Naive thymus-derived CD4-positive, alpha-beta T cell (primary cell): ENCODE measurements around the gene NEDD4L. TPM values are rescaled to one million over a fixed set of nuclear protein-coding genes. Genes with fewer than 3 reads are reported as not detected.
"Not testable (repeated sequence)": the region's sequence is repeated elsewhere in the genome, so short reads cannot be mapped to it uniquely, and the experiment has no call there.

ENCODE experiments used
- ATAC-seq: fragments of 150-1000 bp; cut with Tn5 transposase; 2 replicates; pipeline ENCODE4 v1.10.0; 2021; ENCODE audit warnings: mild to moderate bottlenecking, moderate library complexity
- CTCF ChIA-PET: fragments of 350-600 bp; sonication (Branson Sonifier 250); formaldehyde crosslinking; loops from one replicate; lab custom pipeline; 2021; ENCODE audit warnings: antibody characterized with exemption; lab: Charles Lee
- POLR2A ChIA-PET: fragments of 350-600 bp; sonication (Branson Sonifier 250); formaldehyde crosslinking; loops from one replicate; lab custom pipeline; 2021; ENCODE audit warnings: antibody characterized with exemption, inconsistent platforms; lab: Charles Lee
- DNase-seq, 9 donors: peaks; one replicate each; pipeline versions ENCODE4 v3.0.0 to v3.0.0-alpha.2; 2020 to 2022; ENCODE audit warnings: mixed read lengths in 1 of 9
- H3K27ac ChIP-seq: one replicate; pipeline ENCODE4 v1.7.0; 2013; ENCODE audit warnings: mild to moderate bottlenecking, low read depth, low read length, moderate library complexity
- H3K27me3 ChIP-seq, 2 donors: one replicate each; pipeline ENCODE4 v1.7.0; 2013; ENCODE audit warnings: low read length in 2 of 2, mild to moderate bottlenecking in 2 of 2, moderate library complexity in 2 of 2; ENCODE audit not compliant: control insufficient read depth in 2 of 2, insufficient read depth in 2 of 2
- H3K36me3 ChIP-seq, 3 experiments: 1 replicate in 2 of 3; 2 replicates in 1 of 3; pipeline ENCODE4 v1.7.0; 2013; ENCODE audit warnings: low read length in 3 of 3, mild to moderate bottlenecking in 3 of 3, moderate library complexity in 1 of 3; ENCODE audit not compliant: insufficient read depth in 3 of 3, control insufficient read depth in 2 of 3
- H3K4me1 ChIP-seq, 2 donors: one replicate each; pipeline ENCODE4 v1.7.0; 2013; ENCODE audit warnings: low read length in 2 of 2, mild to moderate bottlenecking in 2 of 2, moderate library complexity in 1 of 2; ENCODE audit not compliant: control insufficient read depth in 2 of 2, insufficient read depth in 2 of 2
- H3K4me3 ChIP-seq: 2 replicates; pipeline ENCODE4 v1.7.0; 2013; ENCODE audit warnings: mild to moderate bottlenecking, low read length
- H3K9me3 ChIP-seq, 3 experiments: 1 replicate in 2 of 3; 2 replicates in 1 of 3; pipeline ENCODE4 v1.7.0; 2013; ENCODE audit warnings: low read length in 3 of 3; ENCODE audit not compliant: control insufficient read depth in 2 of 3
- H3K27ac Mint-ChIP-seq, 9 donors: one replicate each; pipeline ENCODE4 v1.8.0; 2020 to 2022; ENCODE audit warnings: mixed read lengths in 9 of 9, mild to moderate bottlenecking in 8 of 9, moderate library complexity in 5 of 9, inconsistent platforms in 2 of 9
- H3K27me3 Mint-ChIP-seq, 5 donors: one replicate each; pipeline ENCODE4 v1.8.0; 2021 to 2022; ENCODE audit warnings: mixed read lengths in 5 of 5, mild to moderate bottlenecking in 1 of 5
- H3K36me3 Mint-ChIP-seq, 5 donors: one replicate each; pipeline ENCODE4 v1.8.0; 2020 to 2022; ENCODE audit warnings: mixed read lengths in 5 of 5, mild to moderate bottlenecking in 3 of 5, inconsistent platforms in 1 of 5
- H3K4me1 Mint-ChIP-seq, 7 donors: one replicate each; pipeline ENCODE4 v1.8.0; 2020 to 2022; ENCODE audit warnings: mixed read lengths in 7 of 7, mild to moderate bottlenecking in 3 of 7, inconsistent platforms in 1 of 7
- H3K4me3 Mint-ChIP-seq, 10 donors: one replicate each; pipeline ENCODE4 v1.8.0; 2020 to 2022; ENCODE audit warnings: mild to moderate bottlenecking in 10 of 10, mixed read lengths in 10 of 10, moderate library complexity in 6 of 10, inconsistent platforms in 2 of 10
- H3K9me3 Mint-ChIP-seq, 11 donors: one replicate each; pipeline ENCODE4 v1.8.0; 2020 to 2022; ENCODE audit warnings: mixed read lengths in 11 of 11, mild to moderate bottlenecking in 4 of 11, inconsistent platforms in 1 of 11, moderate library complexity in 1 of 11
- intact Hi-C, 2 donors: fragments of 100-400 bp; cut with micrococcal nuclease; formaldehyde crosslinking; loops; one replicate each; pipeline ENCODE4 v1.15.1; 2023
- polyA plus RNA-seq, 2 donors: library from polyadenylated mRNA; unstranded; fragments of 300-500 nt; fragmentation: Illumina TruSeq; gene quantifications; one replicate each; pipeline ENCODE4 v1.2.3, GENCODE V29; 2021
- total RNA-seq, 6 experiments: library from RNA in 5 of 6; stranded (reverse) in 5 of 6; gene quantifications; 1 replicate in 5 of 6; 2 replicates in 1 of 6; pipeline ENCODE4 v1.2.3 and lab custom pipeline; 2021 to 2026

The NEDD4L gene
- total and polyA plus RNA-seq, 7 experiments from 2014 or later: 1.1 to 10.3 (median 4.2) TPM

GRCh38 chr18:58258692-58259342 is 214.8 kb downstream of the NEDD4L start:
- H3K9me3 Mint-ChIP-seq: no peaks in the 10 kb centered on the region
- ChIA-PET CTCF (no interaction called here), POLR2A (no interaction called here)
- no peak overlapping the region for H3K4me3 Mint-ChIP-seq
- intact Hi-C loops: no loop called here
- H3K27me3 Mint-ChIP-seq: no peaks in the 10 kb centered on the region
- peaks cover 0 to 5% (median 0%) of the 10 kb centered on the region in 7 donors for H3K4me1 Mint-ChIP-seq
- no peaks in the 10 kb centered on the region for H3K27me3 ChIP-seq
- no peak for ATAC-seq
- no peak overlapping the region for H3K27ac ChIP-seq
- no peak overlapping the region for H3K27ac Mint-ChIP-seq
- DNase-seq: no peak
- H3K4me1 ChIP-seq: no peaks in the 10 kb centered on the region
- H3K36me3 Mint-ChIP-seq: peaks cover 0 to 9% (median 0%) of the 10 kb centered on the region in 5 donors
- no peaks in the 10 kb centered on the region for H3K9me3 ChIP-seq
- H3K4me3 ChIP-seq: no peak overlapping the region
- H3K36me3 ChIP-seq: no peaks in the 10 kb centered on the region

DNA sequence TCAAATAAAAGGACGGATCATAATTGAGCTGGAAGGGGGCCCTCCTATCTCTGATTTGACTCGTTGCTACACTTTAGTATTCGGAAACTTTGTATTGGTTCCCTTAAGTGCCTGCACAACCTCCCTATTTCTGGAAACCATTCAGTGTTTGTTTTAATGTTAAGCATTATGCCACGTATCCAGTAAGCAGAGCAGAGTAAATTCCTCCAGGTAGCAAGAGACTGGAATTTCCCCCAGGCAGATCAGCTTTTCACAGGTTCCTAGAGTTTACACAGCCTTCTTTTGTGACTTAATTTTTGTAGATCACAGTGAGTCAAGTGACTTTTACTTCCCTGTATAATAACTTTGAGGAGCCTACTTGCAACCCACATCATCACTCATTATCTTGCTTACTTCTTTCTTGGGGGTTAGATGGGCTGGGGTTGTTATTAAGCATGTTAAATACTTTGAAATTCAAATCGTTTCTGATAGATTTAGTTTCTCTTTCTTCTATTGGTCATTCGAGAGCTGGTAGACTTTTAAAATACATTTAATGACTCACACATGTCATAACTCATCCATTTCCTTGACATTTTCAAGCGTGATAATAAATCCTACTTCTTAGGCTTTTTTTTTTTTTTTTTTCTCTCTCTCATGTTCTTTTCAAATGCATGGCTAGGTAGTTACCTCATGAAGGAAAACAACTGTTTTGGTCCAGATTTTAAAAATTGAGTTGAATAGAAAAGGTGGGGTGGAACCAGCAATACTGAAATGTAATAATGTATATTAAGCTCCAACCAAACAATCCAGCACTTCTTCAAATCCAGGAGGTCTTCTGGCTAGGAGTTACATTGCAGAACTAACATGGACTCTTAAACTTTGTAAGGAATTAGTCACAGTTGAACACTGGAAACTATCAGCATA is 219.3 kb downstream of the NEDD4L start:
- no peak for DNase-seq
- peaks cover 0 to 3% (median 0%) of the 10 kb centered on the region in 5 donors for H3K27me3 Mint-ChIP-seq
- no peak overlapping the region for H3K27ac Mint-ChIP-seq
- H3K9me3 Mint-ChIP-seq: no peaks in the 10 kb centered on the region
- no peak for ATAC-seq
- peaks cover 0 to 5% (median 0%) of the 10 kb centered on the region in 7 donors for H3K4me1 Mint-ChIP-seq
- no peaks in the 10 kb centered on the region for H3K36me3 Mint-ChIP-seq
- Histone ChIP-seq H3K9me3 (no peaks in the 10 kb centered on the region), H3K36me3 (no peaks in the 10 kb centered on the region), H3K27me3 (no peaks in the 10 kb centered on the region), H3K4me1 (no peaks in the 10 kb centered on the region), H3K4me3 (no peak overlapping the region), H3K27ac (no peak overlapping the region)
- intact Hi-C loops: no loop called here
- CTCF ChIA-PET: no interaction called here
- H3K4me3 Mint-ChIP-seq: no peak overlapping the region
- POLR2A ChIA-PET: no interaction called here

GRCh38 chr18:58264075-58264474 is 220.0 kb downstream of the NEDD4L start:
- H3K27ac Mint-ChIP-seq: no peak overlapping the region
- ATAC-seq (no peak), DNase-seq (no peak)
- ChIA-PET POLR2A (no interaction called here), CTCF (no interaction called here)
- intact Hi-C loops: no loop called here
- H3K4me1 Mint-ChIP-seq: peaks cover 0 to 5% (median 0%) of the 10 kb centered on the region in 7 donors
- H3K4me3 ChIP-seq: no peak overlapping the region
- no peaks in the 10 kb centered on the region for H3K9me3 Mint-ChIP-seq
- no peak overlapping the region for H3K4me3 Mint-ChIP-seq
- H3K4me1 ChIP-seq: no peaks in the 10 kb centered on the region
- peaks cover 0 to 3% (median 0%) of the 10 kb centered on the region in 5 donors for H3K27me3 Mint-ChIP-seq
- H3K36me3 ChIP-seq: no peaks in the 10 kb centered on the region
- no peaks in the 10 kb centered on the region for H3K9me3 ChIP-seq
- H3K36me3 Mint-ChIP-seq: no peaks in the 10 kb centered on the region
- no peak overlapping the region for H3K27ac ChIP-seq
- no peaks in the 10 kb centered on the region for H3K27me3 ChIP-seq

DNA sequence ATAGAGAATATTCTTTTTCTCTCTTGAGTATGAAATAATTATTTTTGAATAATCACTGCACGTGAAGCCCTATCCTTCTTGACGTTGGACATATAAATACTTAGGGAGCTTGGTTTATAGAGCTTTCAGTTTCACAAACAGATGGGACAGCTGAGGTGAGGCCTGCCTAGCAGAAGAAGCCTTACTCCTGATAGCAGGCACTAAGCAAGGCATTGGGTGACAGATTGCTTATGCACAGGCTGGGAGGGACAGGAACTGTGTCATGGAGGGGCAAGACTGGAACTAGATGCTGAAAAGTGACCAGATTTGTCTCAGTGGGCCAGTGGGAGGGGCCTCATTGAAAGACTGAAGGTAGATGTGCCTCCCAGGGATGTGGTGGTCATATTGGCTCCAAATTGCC is 220.8 kb downstream of the NEDD4L start:
- H3K36me3 Mint-ChIP-seq: no peaks in the 10 kb centered on the region
- DNase-seq (no peak), ATAC-seq (no peak)
- H3K27ac Mint-ChIP-seq: no peak overlapping the region
- H3K9me3 Mint-ChIP-seq: no peaks in the 10 kb centered on the region
- H3K27me3 Mint-ChIP-seq: peaks cover 0 to 7% (median 0%) of the 10 kb centered on the region in 5 donors
- intact Hi-C loops: no loop called here
- no peaks in the 10 kb centered on the region for H3K9me3 ChIP-seq
- no peak overlapping the region for H3K4me3 Mint-ChIP-seq
- H3K36me3 ChIP-seq: no peaks in the 10 kb centered on the region
- H3K4me1 ChIP-seq: no peaks in the 10 kb centered on the region
- no peaks in the 10 kb centered on the region for H3K27me3 ChIP-seq
- ChIA-PET CTCF (no interaction called here), POLR2A (no interaction called here)
- H3K4me3 ChIP-seq: no peak overlapping the region
- no peak overlapping the region for H3K27ac ChIP-seq
- H3K4me1 Mint-ChIP-seq: peaks cover 0 to 5% (median 0%) of the 10 kb centered on the region in 7 donors

DNA sequence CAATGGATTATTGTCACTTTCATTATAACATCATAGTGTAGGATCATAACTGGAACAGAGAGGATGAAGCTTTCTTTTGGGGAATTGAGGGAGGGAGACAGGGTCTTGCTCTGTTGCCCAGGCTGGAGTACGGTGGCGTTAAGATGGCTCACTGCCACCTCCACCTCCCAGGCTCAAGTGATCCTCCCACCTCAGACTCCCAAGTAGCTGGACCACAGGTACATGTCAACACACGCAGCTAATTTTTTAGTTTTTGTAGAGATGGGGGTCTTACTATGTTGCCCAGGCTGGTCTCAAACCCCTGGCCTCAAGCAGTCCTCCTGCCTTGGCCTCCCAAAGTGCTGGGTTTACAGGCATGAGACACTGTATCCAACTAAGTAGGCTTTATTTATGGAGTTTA is 221.5 kb downstream of the NEDD4L start:
- ATAC-seq, H3K27ac Mint-ChIP-seq, POLR2A ChIA-PET, H3K9me3 Mint-ChIP-seq, H3K4me1 Mint-ChIP-seq, intact Hi-C loops, H3K36me3 Mint-ChIP-seq, DNase-seq, H3K27me3 ChIP-seq, H3K4me3 Mint-ChIP-seq, H3K9me3 ChIP-seq, H3K4me3 ChIP-seq, CTCF ChIA-PET, H3K27ac ChIP-seq, H3K4me1 ChIP-seq, H3K36me3 ChIP-seq, H3K27me3 Mint-ChIP-seq: not testable (repeated sequence)

GRCh38 chr18:58266291-58266690 is 222.3 kb downstream of the NEDD4L start:
- Mint-ChIP-seq H3K27me3 (peaks cover 0 to 7% (median 0%) of the 10 kb centered on the region in 5 donors), H3K4me1 (peaks cover 0 to 5% (median 0%) of the 10 kb centered on the region in 7 donors), H3K9me3 (no peaks in the 10 kb centered on the region), H3K27ac (no peak overlapping the region), H3K4me3 (no peak overlapping the region), H3K36me3 (no peaks in the 10 kb centered on the region)
- ATAC-seq (no peak), DNase-seq (no peak)
- Histone ChIP-seq H3K27ac (no peak overlapping the region), H3K4me3 (no peak overlapping the region), H3K9me3 (no peaks in the 10 kb centered on the region), H3K27me3 (no peaks in the 10 kb centered on the region), H3K36me3 (no peaks in the 10 kb centered on the region), H3K4me1 (no peaks in the 10 kb centered on the region)
- ChIA-PET CTCF (no interaction called here), POLR2A (no interaction called here)
- intact Hi-C loops: no loop called here
